LNCAP (cell line): ENCODE data around the gene SPTLC2.

Experiments
- TF ChIP-seq, protein P1 (sequence below): fragments of 450-650 bp; IDR thresholded peaks from 2 replicates; pipeline ENCODE4 v1.5.1; 2017; ENCODE audit warnings: mild to moderate bottlenecking

SPTLC2 gene

DNA sequence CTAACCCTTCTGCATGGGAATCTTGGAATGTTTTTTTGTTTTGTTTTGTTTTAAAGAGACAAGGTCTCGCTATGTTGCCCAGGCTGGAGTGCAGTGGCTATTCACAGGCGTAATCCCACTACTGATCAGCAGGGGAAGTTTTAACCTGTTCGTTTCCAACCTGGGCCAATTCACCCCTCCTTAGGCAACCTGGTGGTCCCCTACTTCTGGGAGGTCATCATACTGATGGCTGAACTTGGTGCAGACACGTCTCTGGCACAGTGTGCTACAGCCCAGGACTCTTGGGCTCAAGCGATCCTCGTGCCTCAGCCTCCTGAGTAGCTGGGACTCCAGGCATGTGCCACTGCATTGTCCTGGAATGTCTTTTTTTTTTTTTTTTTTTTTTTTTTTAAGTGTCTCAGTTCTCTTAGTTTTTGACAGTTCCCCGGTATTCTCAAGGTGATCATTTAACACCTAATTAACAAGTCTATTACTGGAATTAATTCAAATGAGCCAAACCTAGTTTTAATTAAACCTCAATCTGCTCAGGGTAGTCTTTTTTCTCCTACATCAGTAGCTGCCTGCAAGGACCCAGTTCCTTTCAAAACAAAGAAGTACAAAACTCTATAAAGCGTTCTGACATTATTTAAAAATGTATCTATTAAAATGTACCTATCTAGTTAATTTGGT lies 68.8 kb downstream of the SPTLC2 start:
- TF ChIP-seq, protein P1, sequence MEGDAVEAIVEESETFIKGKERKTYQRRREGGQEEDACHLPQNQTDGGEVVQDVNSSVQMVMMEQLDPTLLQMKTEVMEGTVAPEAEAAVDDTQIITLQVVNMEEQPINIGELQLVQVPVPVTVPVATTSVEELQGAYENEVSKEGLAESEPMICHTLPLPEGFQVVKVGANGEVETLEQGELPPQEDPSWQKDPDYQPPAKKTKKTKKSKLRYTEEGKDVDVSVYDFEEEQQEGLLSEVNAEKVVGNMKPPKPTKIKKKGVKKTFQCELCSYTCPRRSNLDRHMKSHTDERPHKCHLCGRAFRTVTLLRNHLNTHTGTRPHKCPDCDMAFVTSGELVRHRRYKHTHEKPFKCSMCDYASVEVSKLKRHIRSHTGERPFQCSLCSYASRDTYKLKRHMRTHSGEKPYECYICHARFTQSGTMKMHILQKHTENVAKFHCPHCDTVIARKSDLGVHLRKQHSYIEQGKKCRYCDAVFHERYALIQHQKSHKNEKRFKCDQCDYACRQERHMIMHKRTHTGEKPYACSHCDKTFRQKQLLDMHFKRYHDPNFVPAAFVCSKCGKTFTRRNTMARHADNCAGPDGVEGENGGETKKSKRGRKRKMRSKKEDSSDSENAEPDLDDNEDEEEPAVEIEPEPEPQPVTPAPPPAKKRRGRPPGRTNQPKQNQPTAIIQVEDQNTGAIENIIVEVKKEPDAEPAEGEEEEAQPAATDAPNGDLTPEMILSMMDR = no peak

DNA sequence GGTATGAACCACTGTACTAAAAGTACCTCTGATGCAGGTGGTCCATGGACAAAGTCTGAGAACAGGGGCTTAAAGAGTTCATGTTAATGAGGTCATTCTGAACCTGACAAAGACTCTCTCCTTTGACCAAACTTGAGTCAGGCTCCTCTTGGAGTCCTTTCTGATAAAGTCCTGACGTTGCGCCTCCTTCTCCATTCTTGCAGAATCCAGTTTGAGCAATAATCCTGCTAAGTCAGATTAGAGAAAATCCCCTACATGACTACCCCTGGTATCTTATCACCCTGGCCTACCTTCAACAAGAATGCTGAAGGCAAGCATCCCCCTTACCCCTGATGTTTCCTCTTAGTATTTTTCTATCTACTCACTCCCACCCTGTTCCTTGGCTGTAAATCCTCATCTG lies 71.9 kb downstream of the SPTLC2 start:
- TF ChIP-seq, protein P1 = no peak

DNA sequence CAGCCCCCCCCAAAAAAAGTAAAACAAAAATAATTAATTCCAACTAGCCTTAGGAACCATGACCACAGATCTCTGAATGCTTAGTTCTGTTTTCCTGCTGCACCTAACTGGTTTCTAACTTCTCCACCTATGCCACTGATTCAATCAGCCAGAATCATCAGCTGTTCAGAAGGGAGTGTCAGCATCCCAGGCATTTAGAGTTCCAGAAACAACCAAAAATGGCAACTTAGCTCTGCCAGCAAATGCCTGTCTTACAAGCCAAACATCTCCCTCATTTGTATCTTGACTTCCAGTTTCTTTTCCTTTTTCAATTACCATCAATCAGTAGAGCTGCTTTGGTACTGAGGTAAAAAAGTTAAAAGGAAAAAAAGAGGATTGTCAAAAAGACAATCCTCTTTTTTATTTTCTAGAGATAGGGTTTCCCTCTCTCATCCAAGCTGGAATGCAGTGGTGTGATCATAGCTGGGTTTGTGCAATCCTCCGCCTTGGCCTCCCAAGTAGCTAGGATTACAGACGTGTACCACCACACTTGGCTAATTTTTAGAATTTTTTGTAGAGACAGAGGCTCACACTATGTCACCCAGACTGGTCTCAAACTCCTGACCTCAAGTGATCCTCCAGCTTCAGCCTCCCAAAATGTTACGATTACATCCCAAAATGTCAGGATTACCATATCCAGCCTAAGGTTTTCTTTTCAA lies 72.7 kb downstream of the SPTLC2 start:
- TF ChIP-seq, protein P1 = no peak

DNA sequence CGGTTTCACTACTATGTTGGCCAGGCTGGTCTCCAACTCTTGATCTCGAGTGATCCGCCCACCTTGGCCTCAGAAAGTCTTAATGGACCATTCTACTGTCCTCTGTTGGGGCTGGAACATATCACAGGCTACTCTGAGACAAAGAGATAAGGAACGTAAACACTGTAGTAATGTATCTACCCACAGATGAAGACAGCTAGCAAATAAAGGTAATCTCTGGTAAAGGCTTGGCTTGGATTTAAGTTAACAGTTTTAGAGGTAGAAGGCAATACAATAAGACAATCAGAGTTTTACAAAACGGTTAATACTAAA lies 73.2 kb downstream of the SPTLC2 start:
- TF ChIP-seq, protein P1 = no peak

DNA sequence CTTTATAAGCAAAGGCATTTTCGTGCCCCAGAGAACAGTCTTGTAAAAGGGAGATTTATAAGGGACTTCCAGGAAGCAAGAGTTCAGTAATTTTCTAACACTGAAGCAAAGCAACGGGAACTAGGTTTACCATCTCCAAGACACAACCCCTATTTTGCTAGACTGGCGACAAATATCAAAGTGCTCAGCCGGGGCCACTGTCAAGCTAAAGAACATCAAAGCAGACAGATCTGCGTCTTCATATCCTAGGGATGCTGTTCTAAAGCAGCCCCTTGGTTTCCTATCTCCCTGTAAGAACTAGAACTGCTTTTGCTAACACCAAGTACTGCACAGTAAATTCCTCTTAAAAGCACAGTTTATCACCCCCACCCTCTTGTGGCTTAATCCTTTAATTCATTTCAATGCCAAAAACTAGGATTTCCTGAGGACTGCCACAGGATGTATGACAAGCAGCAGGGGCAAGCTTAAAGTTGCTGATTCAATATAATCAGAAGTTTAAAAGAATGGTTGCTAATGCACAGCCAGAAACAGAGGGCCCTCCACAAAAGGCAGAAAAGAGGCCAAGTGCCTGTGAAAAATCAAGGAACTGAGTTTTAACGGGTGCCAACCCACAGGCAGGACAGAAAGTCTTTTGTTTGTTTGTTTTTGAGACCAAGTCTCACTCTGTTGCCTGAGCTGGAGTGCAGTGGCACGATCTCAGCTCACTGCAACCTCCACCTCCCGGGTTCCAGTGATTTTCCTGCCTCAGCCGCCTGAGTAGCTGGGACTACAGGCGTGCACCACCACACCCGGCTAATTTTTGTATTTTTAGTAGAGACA lies 73.8 kb downstream of the SPTLC2 start:
- TF ChIP-seq, protein P1 = no peak

DNA sequence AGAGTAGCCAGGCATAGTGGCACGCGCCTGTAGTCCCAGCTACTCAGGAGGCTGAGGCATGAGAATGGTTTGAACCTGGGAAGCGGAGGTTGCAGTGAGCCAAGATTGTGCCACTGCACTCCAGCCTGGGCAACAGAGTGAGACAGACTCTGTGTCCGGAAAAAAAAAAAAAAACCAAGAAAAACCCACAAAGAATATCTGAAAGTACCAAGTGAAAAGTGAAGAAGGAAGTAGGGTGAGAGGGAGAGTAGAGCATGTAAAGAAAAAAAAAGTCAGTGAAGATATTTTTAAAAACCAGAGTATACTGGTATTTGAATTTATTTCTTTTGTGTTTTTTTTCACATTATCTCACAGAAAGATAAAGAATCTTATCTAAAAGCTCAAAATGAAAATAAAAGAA lies 74.5 kb downstream of the SPTLC2 start:
- TF ChIP-seq, protein P1 = no peak

DNA sequence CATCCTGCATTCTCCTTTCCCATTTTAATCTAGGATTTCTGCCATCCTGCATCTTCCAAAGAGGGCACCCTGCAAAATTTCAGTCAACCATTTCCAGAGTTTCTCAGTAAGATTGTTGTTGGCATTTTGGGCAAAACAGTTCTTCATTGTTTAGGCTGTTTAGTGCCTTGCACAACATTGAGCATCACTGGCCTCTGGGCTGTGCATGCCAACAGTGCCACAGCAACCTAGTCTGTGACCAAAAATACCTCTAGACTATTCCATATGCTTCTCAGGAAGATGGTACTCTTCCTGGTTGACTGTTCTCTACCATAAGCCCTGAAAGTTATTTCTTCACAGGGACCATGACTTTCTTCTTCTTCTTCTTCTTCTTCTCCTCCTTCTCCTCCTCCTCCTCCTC lies 85.4 kb downstream of the SPTLC2 start:
- TF ChIP-seq, protein P1 = no peak
